Measurements from ENCODE around the gene MARK3.

MARK3 gene

GRCh38 chr14:103545219-103545914 is 160.2 kb downstream of the MARK3 start:
- TF ChIP-seq CTCF (IDR thresholded peaks at IDR 0.05; ENCODE audit: control extremely low read depth, extremely low read depth, low read depth, missing control alignments): no peak
- no peak for DNase-seq (ENCODE audit: extremely low spot score)
- CTCF ChIA-PET: interaction anchor here (0.8 to 14.9 kb wide), 8 partner anchors 16 to 440 kb away, joined by 3 to 214 read pairs (median 3); partner anchors contain the start of gene CKB
- POLR2A ChIA-PET: no interaction called here

- no peak for TF ChIP-seq CTCF (IDR thresholded peaks at IDR 0.05; ENCODE audit: control extremely low read depth, extremely low read depth, low read depth, missing control alignments)
- ChIA-PET POLR2A (no interaction called here), CTCF (interaction anchor here (0.9 to 14.9 kb wide), 12 partner anchors 9 to 441 kb away, joined by 3 to 214 read pairs (median 4); partner anchors contain the start of gene CKB)
- DNase-seq (ENCODE audit: extremely low spot score): no peak
Measured at GRCh38 chr14:103545915-103546651, 160.9 kb downstream of the MARK3 start.

GRCh38 chr14:103546652-103547454 is 161.6 kb downstream of the MARK3 start:
- POLR2A ChIA-PET: no interaction called here
- peak; percentile 94 for TF ChIP-seq CTCF (IDR thresholded peaks at IDR 0.05; ENCODE audit: control extremely low read depth, extremely low read depth, low read depth, missing control alignments)
- peak; percentile 91 for DNase-seq (ENCODE audit: extremely low spot score)
- CTCF ChIA-PET: interaction anchor here (0.6 to 14.9 kb wide), 15 partner anchors 10 to 468 kb away, joined by 3 to 214 read pairs (median 4); partner anchors contain the start of gene CKB

- ChIA-PET POLR2A (no interaction called here), CTCF (interaction anchor here (0.6 to 14.9 kb wide), 15 partner anchors 10 to 468 kb away, joined by 3 to 214 read pairs (median 4); partner anchors contain the start of gene CKB)
- no peak for TF ChIP-seq CTCF (IDR thresholded peaks at IDR 0.05; ENCODE audit: control extremely low read depth, extremely low read depth, low read depth, missing control alignments)
- no peak for DNase-seq (ENCODE audit: extremely low spot score)
Measured at GRCh38 chr14:103547455-103547940, 162.3 kb downstream of the MARK3 start.

- ChIA-PET CTCF (interaction anchor here (1.4 to 14.9 kb wide), 7 partner anchors 10 to 469 kb away, joined by 3 to 214 read pairs (median 10); partner anchors contain the start of gene CKB), POLR2A (no interaction called here)
- DNase-seq (ENCODE audit: extremely low spot score): no peak
- no peak for TF ChIP-seq CTCF (IDR thresholded peaks at IDR 0.05; ENCODE audit: control extremely low read depth, extremely low read depth, low read depth, missing control alignments)
Measured at GRCh38 chr14:103547941-103548462, 162.8 kb downstream of the MARK3 start.
